Chondrocyte (in vitro differentiated cells): ENCODE results near the gene CD164L2. TPM values are rescaled to one million over a fixed set of nuclear protein-coding genes. Genes with fewer than 3 reads are reported as not detected.
A peak's percentile ranks its signal among the peaks of the same experiment; 100 is the strongest.
"Not testable (repeated sequence)": the region's sequence is repeated elsewhere in the genome, so short reads cannot be mapped to it uniquely, and the experiment has no call there.

Source experiments
- DNase-seq: peaks from one replicate; pipeline ENCODE4 v3.0.0; 2021; ENCODE audit warnings: mixed read lengths, low spot score
- H3K27ac Mint-ChIP-seq: one replicate; pipeline ENCODE4 v1.8.0; 2021; ENCODE audit warnings: mild to moderate bottlenecking, moderate library complexity, mixed read lengths; ENCODE audit not compliant: unreplicated experiment
- H3K27me3 Mint-ChIP-seq: 2 replicates; pipeline ENCODE4 v1.8.0; 2021; ENCODE audit warnings: low read depth, mixed read lengths
- H3K36me3 Mint-ChIP-seq: 2 replicates; pipeline ENCODE4 v1.8.0; 2021; ENCODE audit warnings: low read depth, mixed read lengths
- H3K4me1 Mint-ChIP-seq: 2 replicates; pipeline ENCODE4 v1.8.0; 2021; ENCODE audit warnings: low read depth, mild to moderate bottlenecking, mixed read lengths
- H3K4me3 Mint-ChIP-seq: one replicate; pipeline ENCODE4 v1.8.0; 2021; ENCODE audit warnings: mild to moderate bottlenecking, moderate library complexity, mixed read lengths; ENCODE audit not compliant: unreplicated experiment
- H3K9me3 Mint-ChIP-seq: 2 replicates; pipeline ENCODE4 v1.8.0; 2021; ENCODE audit warnings: low read depth, mixed read lengths
- total RNA-seq: library from RNA; stranded (reverse); gene quantifications from 3 replicates; pipeline ENCODE4 v1.2.1, GENCODE V29; 2021
- TF ChIP-seq, protein P1 (sequence below): fragments of 200-600 bp; sonication (generic); IDR thresholded peaks from 2 replicates; pipeline ENCODE4 v1.5.0; 2021; ENCODE audit warnings: antibody characterized with exemption, mild to moderate bottlenecking, moderate library complexity

The CD164L2 gene
- total RNA-seq, 1 donor from 2014 or later: not detected

DNA sequence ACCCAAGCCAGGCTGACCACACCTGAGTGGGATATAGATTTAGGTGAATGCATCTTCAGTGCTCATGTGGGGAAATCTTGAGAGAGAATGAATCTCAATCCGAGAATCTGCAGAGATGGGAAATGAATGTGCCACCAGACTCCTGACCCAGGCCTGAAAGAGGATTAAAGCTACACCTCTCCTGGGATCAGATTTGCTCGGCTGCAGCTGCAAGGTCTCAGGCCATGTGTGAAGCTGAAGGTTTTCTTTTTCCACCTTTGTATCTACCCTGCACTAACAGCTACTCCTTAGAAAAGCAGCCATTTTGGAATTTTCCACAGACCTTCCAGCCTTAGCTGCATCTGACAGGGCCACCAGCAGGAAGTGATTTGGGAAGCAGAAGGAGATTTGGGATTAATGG is 27.6 kb upstream of the CD164L2 start:
- Mint-ChIP-seq H3K27ac (peak overlapping the region; percentile 9), H3K9me3 (no peaks in the 10 kb centered on the region)
- DNase-seq: no peak

DNA sequence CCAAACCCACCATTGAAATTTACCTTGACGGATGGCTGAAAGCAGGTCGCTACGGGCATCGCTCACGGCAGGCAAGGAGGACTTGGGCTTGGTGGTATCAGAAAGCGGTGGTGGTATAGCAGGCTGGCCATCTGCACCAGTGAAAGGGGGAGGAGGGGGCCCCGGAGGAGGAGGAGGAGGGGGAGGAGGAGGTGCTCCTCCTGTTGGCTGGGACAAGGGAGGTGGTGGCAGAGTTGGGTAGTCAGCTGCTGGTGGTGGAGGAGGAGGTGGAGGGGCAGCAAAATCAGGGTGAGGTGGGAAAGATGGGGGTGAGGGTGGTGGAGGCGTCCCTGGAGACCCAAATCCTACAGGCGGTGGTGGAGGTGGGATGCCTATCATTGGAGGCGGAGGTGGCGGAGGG is 26.5 kb upstream of the CD164L2 start:
- no peak for DNase-seq
- TF ChIP-seq, protein P1, sequence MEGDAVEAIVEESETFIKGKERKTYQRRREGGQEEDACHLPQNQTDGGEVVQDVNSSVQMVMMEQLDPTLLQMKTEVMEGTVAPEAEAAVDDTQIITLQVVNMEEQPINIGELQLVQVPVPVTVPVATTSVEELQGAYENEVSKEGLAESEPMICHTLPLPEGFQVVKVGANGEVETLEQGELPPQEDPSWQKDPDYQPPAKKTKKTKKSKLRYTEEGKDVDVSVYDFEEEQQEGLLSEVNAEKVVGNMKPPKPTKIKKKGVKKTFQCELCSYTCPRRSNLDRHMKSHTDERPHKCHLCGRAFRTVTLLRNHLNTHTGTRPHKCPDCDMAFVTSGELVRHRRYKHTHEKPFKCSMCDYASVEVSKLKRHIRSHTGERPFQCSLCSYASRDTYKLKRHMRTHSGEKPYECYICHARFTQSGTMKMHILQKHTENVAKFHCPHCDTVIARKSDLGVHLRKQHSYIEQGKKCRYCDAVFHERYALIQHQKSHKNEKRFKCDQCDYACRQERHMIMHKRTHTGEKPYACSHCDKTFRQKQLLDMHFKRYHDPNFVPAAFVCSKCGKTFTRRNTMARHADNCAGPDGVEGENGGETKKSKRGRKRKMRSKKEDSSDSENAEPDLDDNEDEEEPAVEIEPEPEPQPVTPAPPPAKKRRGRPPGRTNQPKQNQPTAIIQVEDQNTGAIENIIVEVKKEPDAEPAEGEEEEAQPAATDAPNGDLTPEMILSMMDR: no peak
- no peaks in the 10 kb centered on the region for H3K9me3 Mint-ChIP-seq
- peaks cover 23% of the 10 kb centered on the region for H3K4me1 Mint-ChIP-seq
- no peak overlapping the region for H3K27ac Mint-ChIP-seq
- no peak overlapping the region for H3K4me3 Mint-ChIP-seq
- H3K36me3 Mint-ChIP-seq: peaks cover 36% of the 10 kb centered on the region
- no peaks in the 10 kb centered on the region for H3K27me3 Mint-ChIP-seq

More for the DNA sequence above, 27.6 kb upstream of the CD164L2 start:
- Mint-ChIP-seq H3K36me3 (peaks cover 45% of the 10 kb centered on the region), H3K4me1 (peaks cover 12% of the 10 kb centered on the region), H3K4me3 (no peak overlapping the region), H3K27me3 (no peaks in the 10 kb centered on the region)
- TF ChIP-seq, protein P1: no peak

DNA sequence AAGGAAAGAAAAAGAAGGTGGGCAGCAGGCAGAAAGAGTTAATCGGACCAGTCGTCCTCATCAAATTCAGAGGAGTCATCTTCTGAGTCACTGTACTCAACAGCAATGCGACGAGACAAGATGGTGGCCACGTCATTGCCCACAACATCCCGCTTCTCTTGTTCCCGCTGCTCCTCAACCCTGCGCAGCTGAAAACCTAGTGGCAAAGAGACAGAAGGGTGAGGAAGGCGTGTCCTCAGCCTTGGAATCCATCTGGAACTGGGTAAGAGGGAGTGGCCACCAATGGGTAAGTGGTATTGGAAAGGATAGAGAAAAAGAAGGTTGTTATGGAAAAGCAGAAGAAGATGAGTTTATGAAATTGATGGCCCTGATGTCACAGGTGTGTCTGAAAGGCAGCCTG is 25.0 kb upstream of the CD164L2 start:
- DNase-seq: no peak
- H3K4me1 Mint-ChIP-seq: peaks cover 38% of the 10 kb centered on the region
- no peaks in the 10 kb centered on the region for H3K9me3 Mint-ChIP-seq
- TF ChIP-seq, protein P1: no peak
- peaks cover 26% of the 10 kb centered on the region for H3K36me3 Mint-ChIP-seq
- peak overlapping the region; percentile 36 for H3K27ac Mint-ChIP-seq
- no peaks in the 10 kb centered on the region for H3K27me3 Mint-ChIP-seq
- H3K4me3 Mint-ChIP-seq: no peak overlapping the region

DNA sequence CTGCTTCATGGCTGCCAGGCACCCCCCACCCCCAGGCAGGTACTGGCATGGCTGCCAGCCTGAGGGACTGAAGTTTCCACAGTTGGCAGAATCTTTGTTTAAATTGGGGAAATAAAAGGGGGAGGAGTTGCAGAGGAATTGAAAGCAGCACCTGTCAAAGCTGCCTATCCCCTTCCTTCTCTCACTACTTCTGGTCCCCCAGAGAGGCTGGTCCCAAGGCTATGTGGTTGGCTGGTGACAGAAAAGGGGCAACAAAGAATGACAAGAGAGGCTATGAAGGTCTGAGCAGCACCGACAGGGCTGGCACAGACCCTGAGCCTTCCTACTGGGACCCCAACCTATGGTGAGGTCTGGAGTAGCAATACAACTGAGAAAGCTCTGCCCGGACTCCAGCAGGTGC is 23.7 kb upstream of the CD164L2 start:
- not testable (repeated sequence) for H3K9me3 Mint-ChIP-seq, H3K27ac Mint-ChIP-seq, H3K27me3 Mint-ChIP-seq, DNase-seq, H3K4me3 Mint-ChIP-seq
- Mint-ChIP-seq H3K36me3 (peaks cover 19% of the 10 kb centered on the region), H3K4me1 (peaks cover 47% of the 10 kb centered on the region)

DNA sequence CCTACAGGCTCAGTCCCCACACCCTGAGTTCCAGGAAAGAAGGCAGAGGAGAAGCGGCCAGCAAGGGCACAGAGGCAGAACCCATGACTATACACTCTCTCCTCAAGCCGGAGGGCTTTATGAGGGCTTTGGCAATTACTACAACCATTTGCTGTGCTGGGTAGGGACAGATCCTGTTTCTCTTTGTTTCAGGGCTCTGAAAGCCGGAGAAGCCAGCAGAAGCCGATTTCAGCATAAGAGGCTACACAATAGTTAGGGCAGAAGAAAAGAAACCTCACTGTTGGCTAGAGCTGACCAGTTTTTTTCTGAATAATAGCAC is 23.2 kb upstream of the CD164L2 start:
- peak overlapping the region; percentile 66 for H3K27ac Mint-ChIP-seq
- TF ChIP-seq, protein P1: no peak
- no peaks in the 10 kb centered on the region for H3K9me3 Mint-ChIP-seq
- H3K4me3 Mint-ChIP-seq: no peak overlapping the region
- DNase-seq: no peak
- no peaks in the 10 kb centered on the region for H3K27me3 Mint-ChIP-seq
- peaks cover 19% of the 10 kb centered on the region for H3K36me3 Mint-ChIP-seq
- H3K4me1 Mint-ChIP-seq: peaks cover 47% of the 10 kb centered on the region

DNA sequence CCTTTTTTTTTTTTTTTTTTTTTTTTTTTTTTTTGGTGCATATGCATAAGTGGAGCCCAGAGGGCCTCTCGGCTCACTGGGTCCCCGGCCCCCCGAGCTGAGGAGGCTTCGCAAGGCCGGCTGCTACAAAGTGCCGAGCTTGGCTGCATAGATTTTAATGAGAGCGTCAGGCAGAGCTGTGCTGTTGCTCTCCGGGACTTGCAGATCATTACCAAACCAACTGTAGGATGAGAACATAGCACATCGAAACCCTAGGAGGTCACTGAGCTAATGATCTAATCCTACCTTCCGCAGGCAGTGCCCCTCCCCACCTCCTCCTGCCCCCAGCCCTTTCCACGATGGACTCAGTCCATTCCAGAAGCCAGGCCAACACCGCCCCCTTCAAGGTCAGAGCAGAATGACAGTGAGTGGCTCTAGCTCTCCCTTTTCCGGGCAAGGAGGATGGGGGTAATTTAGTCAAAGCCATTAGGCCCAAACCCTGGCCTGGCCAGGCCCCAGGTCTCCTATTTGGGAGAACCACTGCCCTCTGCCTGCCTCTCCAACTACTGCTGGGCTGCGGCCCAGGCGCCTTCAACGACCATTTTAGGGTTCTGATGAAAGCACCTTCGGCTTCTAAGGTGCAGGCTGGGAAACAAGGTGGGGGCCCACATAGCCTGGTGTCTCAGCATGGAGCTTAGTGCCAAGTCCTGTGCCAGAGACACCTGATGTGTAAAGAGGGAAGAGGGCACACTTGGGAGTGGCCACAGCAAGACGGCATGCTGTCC is 22.6 kb upstream of the CD164L2 start:
- H3K4me3 Mint-ChIP-seq, H3K27me3 Mint-ChIP-seq, H3K9me3 Mint-ChIP-seq, DNase-seq: not testable (repeated sequence)
- Mint-ChIP-seq H3K36me3 (peaks cover 14% of the 10 kb centered on the region), H3K27ac (peak overlapping the region; percentile 90), H3K4me1 (peaks cover 47% of the 10 kb centered on the region)
